GM06990 (cell line): ENCODE results near the gene CDH7.

Experiments used
- DNase-seq: peaks from one replicate; pipeline ENCODE4 v3.0.0-alpha.2; 2011; ENCODE audit not compliant: insufficient read length; ENCODE audit errors: extremely low read depth
- H3K27me3 ChIP-seq: replicated peaks from 2 replicates; pipeline ENCODE4 v1.6.0; 2011; ENCODE audit warnings: low read length; ENCODE audit not compliant: control insufficient read depth, insufficient read depth
- H3K36me3 ChIP-seq: 2 replicates; pipeline ENCODE4 v1.5.1; 2011; ENCODE audit warnings: low read length; ENCODE audit not compliant: control insufficient read depth, insufficient read depth
- H3K4me3 ChIP-seq: replicated peaks from 2 replicates; pipeline ENCODE4 v1.5.1; 2011; ENCODE audit warnings: low read depth, mild to moderate bottlenecking, control low read depth, low read length
- CTCF ChIP-seq: IDR thresholded peaks from 2 replicates; pipeline ENCODE4 v1.5.1; 2011; ENCODE audit warnings: low read length, control low read depth, mild to moderate bottlenecking, inconsistent platforms; ENCODE audit not compliant: insufficient read depth, poor library complexity, severe bottlenecking

The CDH7 gene

GRCh38 chr18:65869527-65869926, 118.7 kb downstream of the CDH7 start:
- no peak for TF ChIP-seq CTCF
- H3K36me3 ChIP-seq: no peaks in the 10 kb centered on the region
- H3K27me3 ChIP-seq: no peaks in the 10 kb centered on the region
- DNase-seq: no peak
- H3K4me3 ChIP-seq: no peak overlapping the region

- Histone ChIP-seq H3K4me3 (no peak overlapping the region), H3K36me3 (no peaks in the 10 kb centered on the region), H3K27me3 (no peaks in the 10 kb centered on the region)
- DNase-seq: no peak
- no peak for TF ChIP-seq CTCF
Measured at GRCh38 chr18:65876310-65876709, 125.5 kb downstream of the CDH7 start.

GRCh38 chr18:65897292-65897691, 146.5 kb downstream of the CDH7 start:
- no peaks in the 10 kb centered on the region for H3K36me3 ChIP-seq
- no peaks in the 10 kb centered on the region for H3K27me3 ChIP-seq
- no peak for DNase-seq
- no peak for TF ChIP-seq CTCF
- no peak overlapping the region for H3K4me3 ChIP-seq

GRCh38 chr18:65901522-65901921, 150.7 kb downstream of the CDH7 start:
- no peak overlapping the region for H3K4me3 ChIP-seq
- no peaks in the 10 kb centered on the region for H3K27me3 ChIP-seq
- no peaks in the 10 kb centered on the region for H3K36me3 ChIP-seq
- TF ChIP-seq CTCF: no peak
- no peak for DNase-seq

- DNase-seq: no peak
- no peak overlapping the region for H3K4me3 ChIP-seq
- H3K27me3 ChIP-seq: no peaks in the 10 kb centered on the region
- H3K36me3 ChIP-seq: no peaks in the 10 kb centered on the region
- TF ChIP-seq CTCF: no peak
Measured at GRCh38 chr18:65906621-65907034, 155.8 kb downstream of the CDH7 start.

- no peak for DNase-seq
- no peak for TF ChIP-seq CTCF
- H3K4me3 ChIP-seq: no peak overlapping the region
- no peaks in the 10 kb centered on the region for H3K27me3 ChIP-seq
- no peaks in the 10 kb centered on the region for H3K36me3 ChIP-seq
Measured at GRCh38 chr18:65907281-65907680, 156.5 kb downstream of the CDH7 start.
